ENCODE data around the gene KERA.

KERA gene

GRCh38 chr12:91072931-91073330 lies 15.1 kb upstream of the KERA start:
- DNase-seq = no peak

- DNase-seq = no peak
Measured at GRCh38 chr12:91070936-91071335, 13.1 kb upstream of the KERA start.

GRCh38 chr12:91065396-91065795 lies 7.6 kb upstream of the KERA start:
- DNase-seq = no peak

- no peak for DNase-seq
Measured at GRCh38 chr12:91064640-91065039, 6.8 kb upstream of the KERA start.

- no peak for DNase-seq
Measured at GRCh38 chr12:91061091-91061490, 3.3 kb upstream of the KERA start.

GRCh38 chr12:91059211-91059610 lies 1.4 kb upstream of the KERA start:
- DNase-seq = no peak

- DNase-seq = no peak
Measured at GRCh38 chr12:91058786-91059185, 962 bp upstream of the KERA start.

GRCh38 chr12:91056488-91056887 lies 1.3 kb downstream of the KERA start:
- DNase-seq = no peak

- no peak for DNase-seq
Measured at GRCh38 chr12:91055976-91056375, 1.8 kb downstream of the KERA start.

- no peak for DNase-seq
Measured at GRCh38 chr12:91053951-91054715, 3.7 kb downstream of the KERA start.

- DNase-seq = no peak
Measured at GRCh38 chr12:91052026-91052425, 5.8 kb downstream of the KERA start.

GRCh38 chr12:91044586-91044985 lies 13.2 kb downstream of the KERA start:
- DNase-seq = no peak

GRCh38 chr12:91043408-91043807 lies 14.4 kb downstream of the KERA start:
- no peak for DNase-seq

- no peak for DNase-seq
Measured at GRCh38 chr12:91040096-91040755, 17.6 kb downstream of the KERA start.

- DNase-seq = no peak
Measured at GRCh38 chr12:91037276-91037675, 20.5 kb downstream of the KERA start.

- no peak for DNase-seq
Measured at GRCh38 chr12:91033251-91033650, 24.6 kb downstream of the KERA start.

GRCh38 chr12:91023326-91024004 lies 34.4 kb downstream of the KERA start:
- DNase-seq = no peak

- no peak for DNase-seq
Measured at GRCh38 chr12:91021076-91021475, 36.7 kb downstream of the KERA start.

GRCh38 chr12:91019455-91019854 lies 38.4 kb downstream of the KERA start:
- DNase-seq = no peak

GRCh38 chr12:91017511-91018263 lies 40.1 kb downstream of the KERA start:
- no peak for DNase-seq

- DNase-seq = no peak
Measured at GRCh38 chr12:91017043-91017442, 40.8 kb downstream of the KERA start.

- no peak for DNase-seq
Measured at GRCh38 chr12:91009319-91009950, 48.4 kb downstream of the KERA start.
